Hair follicular keratinocyte (primary cell): ENCODE measurements around the gene BARHL2. TPM values are rescaled to one million over a fixed set of nuclear protein-coding genes. Genes with fewer than 3 reads are reported as not detected.

Source experiments
- total RNA-seq: library from RNA; depleted of rRNA; stranded (reverse); fragments of >200 nt; gene quantifications from 2 replicates; pipeline ENCODE4 v1.2.3, GENCODE V29; 2015

Gene BARHL2
- not detected in 2 replicates for total RNA-seq

DNA sequence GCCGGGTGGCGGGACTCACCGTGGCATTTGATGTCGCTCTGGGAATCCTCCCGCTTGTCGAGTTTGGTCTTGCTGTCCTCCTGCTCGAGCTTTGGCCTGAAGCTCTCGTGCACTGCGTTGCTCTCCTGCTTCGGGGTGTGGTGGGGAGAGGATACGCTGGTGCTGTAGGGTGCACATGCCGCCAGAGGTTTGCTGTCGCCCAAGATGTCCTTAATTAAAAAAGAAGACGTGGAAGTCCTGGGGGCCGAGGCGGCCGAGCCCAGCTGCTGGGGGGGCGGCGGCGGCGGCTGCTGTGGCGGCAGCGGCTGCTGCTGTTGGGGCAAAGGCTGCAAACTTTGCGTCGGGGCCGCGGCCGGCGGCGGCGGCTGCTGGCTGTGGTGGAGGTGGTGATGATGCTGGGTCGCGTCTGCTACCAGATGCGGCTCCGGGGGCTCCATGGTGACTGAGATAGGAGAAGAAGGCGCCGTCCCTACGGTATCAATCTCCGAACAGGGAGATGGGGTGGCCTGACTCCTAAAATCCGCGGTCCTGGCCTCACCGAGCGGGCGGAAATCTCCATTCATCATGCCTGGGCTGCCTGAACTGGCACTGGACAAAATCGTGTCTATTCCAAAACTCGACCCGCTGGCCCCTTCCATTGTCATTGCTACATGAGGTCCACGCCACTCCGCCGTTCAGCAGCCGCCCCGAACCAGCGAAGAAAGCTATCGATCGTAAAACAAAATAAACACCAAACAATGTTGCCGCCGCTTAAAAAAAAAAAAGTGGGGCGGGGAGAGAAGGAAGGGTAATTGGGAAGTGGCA lies at the start of gene BARHL2:
TSS of gene BARHL2 (minus strand) at position 751 of the 804 bp plus-strand sequence. CDS start at position 644, 107 bp downstream.

